ENCODE measurements around the gene NRIP2. TPM values are rescaled to one million over a fixed set of nuclear protein-coding genes. Genes with fewer than 3 reads are reported as not detected.

NRIP2 gene
- total RNA-seq, 1 experiment from 2014 or later: 0.15 TPM

- Histone ChIP-seq H2BK15ac (ENCODE audit: low read depth, low read length) (peak within 1 kb of the TSS; percentile 99), H3K56ac (ENCODE audit: insufficient read length, low read depth, low read length) (no peak within 1 kb of the TSS), H4K8ac (replicated peaks; ENCODE audit: insufficient read length, low read depth, low read length) (no peak within 1 kb of the TSS), H3K4ac (ENCODE audit: low read depth, low read length) (no peak within 1 kb of the TSS), H3K9me3 (ENCODE audit: control insufficient read depth, low read depth, low read length) (no peaks in the 10 kb centered on the region), H3K27ac (ENCODE audit: insufficient read length, low read depth, low read length) (no peak within 1 kb of the TSS), H3K79me2 (ENCODE audit: insufficient read depth, low read length) (peaks cover 8% of the 10 kb centered on the region; the same call in 1 of the 2 replicates), H2BK5ac (ENCODE audit: insufficient read length, low read length) (no peak within 1 kb of the TSS), H3K4me2 (ENCODE audit: insufficient read depth, insufficient read length, low read length) (peak within 1 kb of the TSS; percentile 87), H3K9ac (ENCODE audit: extremely low read depth, insufficient read length, low read length) (peak within 1 kb of the TSS; percentile 84), H4K91ac (ENCODE audit: insufficient read length, low read depth, low read length) (no peak within 1 kb of the TSS), H2AFZ (ENCODE audit: low read length) (no peak within 1 kb of the TSS), H3K23ac (ENCODE audit: insufficient read length, low read depth, low read length) (no peak within 1 kb of the TSS), H3K23me2 (ENCODE audit: insufficient read length, low read depth, low read length, poor library complexity, severe bottlenecking) (peaks cover 12% of the 10 kb centered on the region), H3T11ph (ENCODE audit: low read length) (no peak within 1 kb of the TSS), H3K4me1 (ENCODE audit: insufficient read depth, low read length) (no peaks in the 10 kb centered on the region; the same call in 1 of the 2 replicates), H4K20me1 (ENCODE audit: control insufficient read depth, insufficient read depth, insufficient read length) (no peaks in the 10 kb centered on the region), H3K27me3 (ENCODE audit: insufficient read depth, low read length) (no peaks in the 10 kb centered on the region), H4K5ac (ENCODE audit: insufficient read length, low read depth, low read length) (no peak within 1 kb of the TSS), H3K14ac (ENCODE audit: insufficient read depth, low read length) (peak within 1 kb of the TSS; percentile 95), H2BK20ac (ENCODE audit: low read depth, low read length, poor library complexity, severe bottlenecking) (no peak within 1 kb of the TSS), H2AK5ac (ENCODE audit: insufficient read length, low read length) (no peak within 1 kb of the TSS), H3K79me1 (ENCODE audit: insufficient read depth, low read depth, low read length, poor library complexity, severe bottlenecking) (no peaks in the 10 kb centered on the region), H2BK120ac (ENCODE audit: low read depth, low read length, poor library complexity, severe bottlenecking) (no peak within 1 kb of the TSS), H3K18ac (ENCODE audit: insufficient read length, low read depth, low read length) (peak within 1 kb of the TSS; percentile 87), H2BK12ac (ENCODE audit: insufficient read length, low read depth, low read length) (no peak within 1 kb of the TSS)
- no CpG with 5 or more reads among the region's 63 CpGs for WGBS (ENCODE audit: extremely low coverage, insufficient read length, low lambda C conversion rate)
- H3K27me3 Mint-ChIP-seq (ENCODE audit: low read depth): peaks cover 17% of the 10 kb centered on the region
- peaks cover 35 to 39% (median 37%) of the 10 kb centered on the region in 3 experiments for H3K36me3 Mint-ChIP-seq (ENCODE audit: insufficient read depth in 1 of 3, low read depth in 3 of 3)
- H3K27ac Mint-ChIP-seq: peak within 1 kb of the TSS in 1 of 3 experiments; percentile 38; a peak in 1 of 7 replicates
- peak within 1 kb of the TSS; percentile 88 to 96 for H3K4me3 Mint-ChIP-seq
- TF ChIP-seq CTCF (conservative IDR thresholded peaks at IDR 0.05): no peak
- peak; percentile 94 for DNase-seq
- H3K9me3 Mint-ChIP-seq: peaks cover 0 to 3% of the 10 kb centered on the region in 2 experiments; a peak in 3 of 5 replicates
- H3K4me1 Mint-ChIP-seq: peaks cover 19 to 34% of the 10 kb centered on the region in 2 experiments
Measured at GRCh38 chr12:2794736-2795289, 40.0 kb downstream of the NRIP2 start, which contains the start of gene FKBP4. Gene FKBP4 (plus strand): TSS chr12:2794970. CDS start chr12:2795140, 170 bp downstream.

Data from H9 (cell line).